WTC11 (cell line): Measurements from ENCODE around the gene VWA8.

ENCODE experiments used
- ATF2 ChIP-seq: sonication (generic); formaldehyde crosslinking; IDR thresholded peaks from 2 replicates; pipeline ENCODE4 v1.8.1; 2022; ENCODE audit warnings: low read depth, missing genetic modification reagents, borderline replicate concordance
- CTCF ChIP-seq: fragments of 200-600 bp; IDR thresholded peaks from 2 replicates; pipeline ENCODE4 v1.8.0; 2022; ENCODE audit warnings: antibody characterized with exemption
- E2F1 ChIP-seq: sonication (generic); formaldehyde crosslinking; IDR thresholded peaks from 2 replicates; pipeline ENCODE4 v1.8.0; 2022; ENCODE audit warnings: mild to moderate bottlenecking, missing genetic modification reagents
- E2F4 ChIP-seq: sonication (generic); formaldehyde crosslinking; IDR thresholded peaks from 2 replicates; pipeline ENCODE4 v1.8.1; 2022; ENCODE audit warnings: low read depth, mild to moderate bottlenecking, moderate library complexity, missing genetic modification reagents, borderline replicate concordance
- E2F5 ChIP-seq: sonication (generic); formaldehyde crosslinking; IDR thresholded peaks from 2 replicates; pipeline ENCODE4 v1.8.1; 2022; ENCODE audit warnings: mild to moderate bottlenecking, moderate library complexity, missing genetic modification reagents
- ESRRA ChIP-seq: sonication (generic); formaldehyde crosslinking; IDR thresholded peaks from 2 replicates; pipeline ENCODE4 v1.8.1; 2022; ENCODE audit warnings: mild to moderate bottlenecking, missing genetic modification reagents, borderline replicate concordance
- FOXJ3 ChIP-seq: sonication (generic); formaldehyde crosslinking; IDR thresholded peaks from 2 replicates; pipeline ENCODE4 v1.9.0; 2021; ENCODE audit warnings: missing genetic modification reagents, mild to moderate bottlenecking, borderline replicate concordance
- GABPB1 ChIP-seq: sonication (generic); formaldehyde crosslinking; IDR thresholded peaks from 2 replicates; pipeline ENCODE4 v1.8.1; 2023; ENCODE audit warnings: mild to moderate bottlenecking, missing genetic modification reagents
- MAX ChIP-seq: sonication (generic); formaldehyde crosslinking; IDR thresholded peaks from 2 replicates; pipeline ENCODE4 v1.8.0; 2022; ENCODE audit warnings: mild to moderate bottlenecking, missing genetic modification reagents
- MLX ChIP-seq: sonication (generic); formaldehyde crosslinking; IDR thresholded peaks from 2 replicates; pipeline ENCODE4 v1.8.1; 2023; ENCODE audit warnings: mild to moderate bottlenecking, missing genetic modification reagents, moderate library complexity
- RELA ChIP-seq: sonication (generic); formaldehyde crosslinking; IDR thresholded peaks from 2 replicates; pipeline ENCODE4 v1.8.1; 2022; ENCODE audit warnings: missing genetic modification reagents, mild to moderate bottlenecking, borderline replicate concordance
- USF2 ChIP-seq: sonication (generic); formaldehyde crosslinking; IDR thresholded peaks from 2 replicates; pipeline ENCODE4 v1.8.1; 2023; ENCODE audit warnings: mild to moderate bottlenecking, missing genetic modification reagents, moderate library complexity

- TF ChIP-seq CTCF, result no peak
- TF ChIP-seq RELA, result no peak
- no peak for TF ChIP-seq E2F5 (CRISPR knock-in tag)
- no peak for TF ChIP-seq GABPB1 (CRISPR knock-in tag)
- no peak for TF ChIP-seq E2F4
- no peak for TF ChIP-seq MLX (CRISPR knock-in tag)
- no peak for TF ChIP-seq ATF2 (CRISPR knock-in tag)
- no peak for TF ChIP-seq MAX (CRISPR knock-in tag)
- no peak for TF ChIP-seq FOXJ3 (CRISPR knock-in tag)
- TF ChIP-seq ESRRA (CRISPR knock-in tag), result no peak
- TF ChIP-seq USF2 (CRISPR knock-in tag), result no peak
- TF ChIP-seq E2F1, result no peak
These were observed 15.0 kb downstream of the VWA8 start for GRCh38 chr13:41945926-41946325.
